HepG2 (cell line): ENCODE measurements around the gene RHOBTB3. TPM values are rescaled to one million over a fixed set of nuclear protein-coding genes. Genes with fewer than 3 reads are reported as not detected.

Experiments used
- ATAC-seq: fragments of 200-7000 bp; cut with Tn5 transposase; 3 replicates; pipeline ENCODE4 v1.9.1; 2020; ENCODE audit warnings: mild to moderate bottlenecking, moderate library complexity
- BruUV-seq: library from RNA; stranded (reverse); fragments of 400-500 nt; replicated peaks from 2 replicates; lab custom pipeline; 2021; lab: Mats Ljungman, UMichigan
- CTCF ChIA-PET: fragments of 300-600 bp; formaldehyde crosslinking; extraction: SDS; loops from one replicate; lab custom pipeline; 2021; ENCODE audit warnings: low total read pairs, inconsistent platforms, low intra/inter-chr PET ratio; lab: Yijun Ruan, JAX
- POLR2A ChIA-PET: fragments of 350-600 bp; sonication (Branson Sonifier 250); formaldehyde crosslinking; loops from one replicate; lab custom pipeline; 2020; ENCODE audit warnings: antibody characterized with exemption, inconsistent platforms; lab: Yijun Ruan, JAX
- DNase-seq: peaks from one replicate; pipeline ENCODE4 v3.0.0-alpha.2; 2015; ENCODE audit warnings: low spot score
- FAIRE-seq: peaks from 3 replicates; lab custom pipeline; 2011; peaks lifted over from hg19 to GRCh38; lab: Jason Lieb, UNC
- H2AFZ ChIP-seq: one replicate; pipeline ENCODE4 v1.6.1; 2011; ENCODE audit warnings: low read length, inconsistent platforms
- H3K27ac ChIP-seq: fragments of 300-600 bp; 3 replicates; pipeline ENCODE4 v1.8.0; 2011; ENCODE audit warnings: mixed run types, mild to moderate bottlenecking, mixed read lengths, low read length, inconsistent platforms; ENCODE audit not compliant: insufficient read depth; ENCODE audit errors: extremely low read length
- H3K27me3 ChIP-seq, 2 experiments: fragments of 200-600 bp in 1 of 2; 2 replicates in 1 of 2; 3 replicates in 1 of 2; pipeline versions ENCODE4 v1.6.0 to v1.8.0; 2011; ENCODE audit warnings: low read length in 2 of 2, mild to moderate bottlenecking in 2 of 2, moderate library complexity in 2 of 2, inconsistent platforms in 1 of 2; ENCODE audit not compliant: insufficient read depth in 2 of 2, control insufficient read depth in 1 of 2
- H3K36me3 ChIP-seq, 2 experiments: fragments of 200-600 bp in 1 of 2; replicated peaks in 1 of 2; 2 replicates in 1 of 2; 3 replicates in 1 of 2; pipeline versions ENCODE4 v1.5.1 to v1.8.0; 2011; ENCODE audit warnings: low read length in 2 of 2, inconsistent platforms in 1 of 2; ENCODE audit not compliant: insufficient read depth in 2 of 2, control insufficient read depth in 1 of 2
- H3K4me1 ChIP-seq: 2 replicates; pipeline ENCODE4 v1.5.1; 2012; ENCODE audit warnings: low read length, inconsistent platforms; ENCODE audit not compliant: insufficient read depth
- H3K4me2 ChIP-seq: 2 replicates; pipeline ENCODE4 v1.6.0; 2011; ENCODE audit warnings: low read depth, low read length, inconsistent platforms
- H3K4me3 ChIP-seq, 3 experiments: fragments of 200-600 bp in 1 of 3; sonication (generic), shearing (Covaris generic) in 1 of 3; replicated peaks in 1 of 3; 2 replicates each; pipeline ENCODE4 v1.5.1; 2011 to 2016; ENCODE audit warnings: low read length in 3 of 3, inconsistent platforms in 2 of 3, low read depth in 2 of 3, mild to moderate bottlenecking in 2 of 3, control low read depth in 1 of 3, mixed read lengths in 1 of 3; ENCODE audit not compliant: insufficient read depth in 1 of 3
- H3K79me2 ChIP-seq: one replicate; pipeline ENCODE4 v1.6.1; 2011; ENCODE audit warnings: low read length, inconsistent platforms; ENCODE audit not compliant: insufficient read depth
- H3K9ac ChIP-seq: 2 replicates; pipeline ENCODE4 v1.6.0; 2011; ENCODE audit warnings: mild to moderate bottlenecking, low read depth, low read length, inconsistent platforms; ENCODE audit not compliant: insufficient read depth
- H3K9me3 ChIP-seq: 2 replicates; pipeline ENCODE4 v1.5.1; 2012; ENCODE audit warnings: mild to moderate bottlenecking, low read length
- H4K20me1 ChIP-seq: 2 replicates; pipeline ENCODE4 v1.6.0; 2011; ENCODE audit warnings: inconsistent platforms, mild to moderate bottlenecking, low read length, moderate library complexity; ENCODE audit not compliant: insufficient read depth
- ARID3A ChIP-seq: IDR thresholded peaks from 2 replicates; pipeline ENCODE4 v1.6.1; 2012; ENCODE audit warnings: low read depth, low read length, improper control_type of control experiment
- ATAD3A ChIP-seq: sonication (generic); formaldehyde crosslinking; IDR thresholded peaks from 2 replicates; pipeline ENCODE4 v1.4.0; 2020; ENCODE audit warnings: missing genetic modification reagents
- BCL6 ChIP-seq: IDR thresholded peaks from 2 replicates; pipeline ENCODE4 v1.6.1; 2016; ENCODE audit warnings: missing genetic modification reagents, missing compliant biosample characterization
- CCDC6 ChIP-seq: sonication (generic); formaldehyde crosslinking; IDR thresholded peaks from 2 replicates; pipeline ENCODE4 v1.8.1; 2022; ENCODE audit warnings: mild to moderate bottlenecking, missing genetic modification reagents, moderate library complexity
- HES4 ChIP-seq: sonication (generic); formaldehyde crosslinking; IDR thresholded peaks from 2 replicates; pipeline ENCODE4 v1.9.0; 2021; ENCODE audit warnings: mild to moderate bottlenecking, missing genetic modification reagents, borderline replicate concordance
- MBNL3 ChIP-seq: fragments of 250-450 bp; sonication (Bioruptor Pico); conservative IDR thresholded peaks from 2 replicates; pipeline ENCODE4 v1.8.0; 2022; ENCODE audit warnings: mild to moderate bottlenecking, inconsistent platforms
- RXRA ChIP-seq: sonication (generic); formaldehyde crosslinking; IDR thresholded peaks from 2 replicates; pipeline ENCODE4 v1.5.1; 2020; ENCODE audit warnings: missing genetic modification reagents
- SOX13 ChIP-seq, 3 experiments: fragments of 450-650 bp in 1 of 3; sonication (generic) in 1 of 3; formaldehyde crosslinking in 1 of 3; IDR thresholded peaks in 2 of 3; conservative IDR thresholded peaks in 1 of 3; 2 replicates each; pipeline versions ENCODE4 v1.5.0 to v1.6.1; 2016 to 2020; ENCODE audit warnings: antibody characterized with exemption in 1 of 3, mild to moderate bottlenecking in 1 of 3, missing compliant biosample characterization in 1 of 3, missing genetic modification reagents in 1 of 3, moderate library complexity in 1 of 3
- ZBTB38 ChIP-seq: sonication (generic); formaldehyde crosslinking; IDR thresholded peaks from 2 replicates; pipeline ENCODE4 v1.5.1; 2020; ENCODE audit warnings: mild to moderate bottlenecking, missing genetic modification reagents
- ZKSCAN5 ChIP-seq: sonication (generic); formaldehyde crosslinking; IDR thresholded peaks from 2 replicates; pipeline ENCODE4 v1.5.1; 2020; ENCODE audit warnings: mild to moderate bottlenecking, missing genetic modification reagents
- ZNF256 ChIP-seq: sonication (generic); formaldehyde crosslinking; conservative IDR thresholded peaks from 2 replicates; pipeline ENCODE4 v1.4.0; 2020; ENCODE audit warnings: missing genetic modification reagents
- ZNF317 ChIP-seq: sonication (generic); formaldehyde crosslinking; IDR thresholded peaks from 2 replicates; pipeline ENCODE4 v1.5.0; 2020; ENCODE audit warnings: mild to moderate bottlenecking, missing genetic modification reagents
- ZNF609 ChIP-seq: sonication (generic); formaldehyde crosslinking; IDR thresholded peaks from 2 replicates; pipeline ENCODE4 v1.4.0; 2020; ENCODE audit warnings: mild to moderate bottlenecking, missing genetic modification reagents, borderline replicate concordance
- ZNF780A ChIP-seq: sonication (generic); formaldehyde crosslinking; IDR thresholded peaks from 2 replicates; pipeline ENCODE4 v1.8.0; 2022; ENCODE audit warnings: mild to moderate bottlenecking, missing genetic modification reagents, moderate library complexity
- WGBS: methylation state at CpG from one replicate; pipeline ENCODE4 v1.1.6; 2017; ENCODE audit warnings: low lambda C conversion rate; 5-methylcytosine and 5-hydroxymethylcytosine counted together
- in situ Hi-C: cut with HindIII; loops from 2 replicates; pipeline ENCODE4 v1.10.0; 2017; ENCODE audit warnings: low pct_unique_long_range_greater_than_20kb; ENCODE audit not compliant: extremely low pct_ligation_motif_present
- intact Hi-C: fragments of 100-400 bp; cut with micrococcal nuclease; formaldehyde crosslinking; loops from one replicate; pipeline ENCODE4 v1.10.0; 2022; ENCODE audit not compliant: unreplicated experiment
- polyA plus RNA-seq, 8 experiments: library from polyadenylated mRNA; depleted of rRNA in 3 of 8; stranded (reverse) in 7 of 8; unstranded in 1 of 8; fragments of >200 nt; fragmentation: Illumina TruSeq in 4 of 8; extraction: Trizol in 4 of 8; gene quantifications; 2 replicates each; pipeline versions ENCODE4 v1.2.1 to v1.2.3, GENCODE V29; 2011 to 2016; ENCODE audit warnings: low read depth in 4 of 8, missing spikeins in 1 of 8, mixed read lengths in 1 of 8; ENCODE audit not compliant: insufficient read depth in 1 of 8
- total RNA-seq, 5 experiments: library from RNA; depleted of rRNA; stranded (reverse); fragments of >200 nt; fragmentation: Illumina TruSeq; extraction: Trizol; gene quantifications; 2 replicates each; pipeline ENCODE4 v1.2.3, GENCODE V29; 2016; ENCODE audit warnings: low read depth in 1 of 5

Gene RHOBTB3
- total and polyA plus RNA-seq, 2 of the 13 experiments (the other 11 are each of a cell fraction or from before 2014, with no cell fraction given) = 31.6 to 35.4 TPM

DNA sequence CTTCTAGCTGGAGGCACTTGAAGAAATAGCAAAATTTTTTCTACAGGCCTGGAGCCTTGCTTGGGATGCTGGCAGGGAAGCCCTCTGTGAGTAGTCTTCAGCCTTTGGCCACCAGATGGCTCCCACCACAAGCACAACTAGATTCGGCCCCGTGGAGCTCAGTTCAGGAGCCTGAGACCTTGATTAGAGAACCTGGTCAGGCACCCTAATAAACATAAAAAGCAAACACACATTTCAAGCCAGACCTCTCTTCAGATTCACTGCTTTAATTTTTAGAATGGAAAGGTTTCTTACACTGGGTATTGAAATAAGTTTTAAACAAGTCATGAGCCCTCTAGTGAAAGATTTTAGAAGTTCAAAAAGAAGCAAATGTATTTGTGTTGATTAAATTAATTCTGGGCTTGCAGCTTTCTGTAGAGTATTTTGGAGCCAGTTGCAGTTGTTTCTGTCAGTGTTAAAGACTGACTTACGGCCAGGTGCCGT lies 50.0 kb downstream of the RHOBTB3 start (continued):
- TF ChIP-seq RXRA (no peak), ZNF780A (no peak), ARID3A (peak; percentile 43; the same call in 1 of the 2 replicates), ZBTB38 (CRISPR knock-in tag) (no peak), HES4 (CRISPR knock-in tag) (no peak), MBNL3 (no peak), ATAD3A (CRISPR knock-in tag) (no peak), SOX13 (IDR thresholded peaks at IDR 0.05) (no peak), SOX13 (CRISPR knock-in tag; conservative IDR thresholded peaks at IDR 0.05 in 1 of 2, IDR thresholded peaks at IDR 0.05 in 1 of 2) (0 out of 4 replicates have a peak, but pooled peaks of 1 of the 2 experiments have one; percentile 12), ZNF317 (CRISPR knock-in tag) (no peak)

DNA sequence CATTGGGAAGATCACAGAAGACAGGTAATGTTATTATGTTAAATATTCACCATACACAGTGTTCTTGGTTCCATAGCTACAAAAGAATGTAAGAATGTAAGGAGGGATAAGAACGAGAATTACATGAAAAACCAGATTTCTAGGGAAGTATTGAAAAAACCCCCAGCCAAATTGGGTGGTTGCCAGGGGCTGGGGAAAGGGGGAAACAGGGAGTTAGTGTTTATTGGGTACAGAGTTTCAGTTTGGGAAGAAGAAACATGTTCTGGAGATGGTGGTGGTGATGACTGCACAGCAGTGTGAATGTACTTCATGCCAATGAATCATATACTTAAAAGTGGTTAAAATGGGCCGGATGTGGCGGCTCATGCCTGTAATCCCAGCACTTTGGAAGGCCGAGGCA lies 51.0 kb downstream of the RHOBTB3 start:
- POLR2A ChIA-PET = interaction anchor here (0.7 to 1.8 kb wide), 4 partner anchors 22 to 135 kb away, joined by 4 to 10 read pairs (median 4); partner anchors contain the start of genes GLRX and RFESD
- no peaks in the 10 kb centered on the region for H4K20me1 ChIP-seq
- 96% methylated on average over 4 of the region's 4 CpGs for WGBS
- H3K4me2 ChIP-seq = no peak overlapping the region
- in situ Hi-C loops (no loop called here), intact Hi-C loops (no loop called here)
- no peak for FAIRE-seq
- no peak for ATAC-seq
- BruUV-seq = no TSS peak
- CTCF ChIA-PET = interaction anchor here (1.5 to 3.1 kb wide), 3 partner anchors 53 to 64 kb away, joined by 6 to 73 read pairs (median 11); no protein-coding TSS in a partner anchor
- no peak for DNase-seq
- no peak overlapping the region for H2AFZ ChIP-seq
- H3K4me1 ChIP-seq = peaks cover 6% of the 10 kb centered on the region; the same call in 1 of the 2 replicates
- H3K9ac ChIP-seq = no peak overlapping the region
- no peak overlapping the region for H3K27ac ChIP-seq
- no peaks in the 10 kb centered on the region for H3K9me3 ChIP-seq
- no peaks in the 10 kb centered on the region for H3K79me2 ChIP-seq
- no peaks in the 10 kb centered on the region for H3K27me3 ChIP-seq
- H3K36me3 ChIP-seq = peaks cover 1 to 10% of the 10 kb centered on the region in 2 experiments; a peak in 4 of 5 replicates
- H3K4me3 ChIP-seq = no peak overlapping the region
- TF ChIP-seq ZNF609 (CRISPR knock-in tag) = no peak
- no peak for TF ChIP-seq BCL6 (CRISPR knock-in tag)
- TF ChIP-seq CCDC6 = no peak
- no peak for TF ChIP-seq ZNF256 (CRISPR knock-in tag)
- TF ChIP-seq ZKSCAN5 (CRISPR knock-in tag) = no peak
